ENCODE results near the gene C2CD2L. TPM values are rescaled to one million over a fixed set of nuclear protein-coding genes. Genes with fewer than 3 reads are reported as not detected.
"Not testable (repeated sequence)": the region's sequence is repeated elsewhere in the genome, so short reads cannot be mapped to it uniquely, and the experiment has no call there.

C2CD2L gene
- 100 to 1,000 TPM in 1 of 4 donors, 10 to 100 TPM in 3; 13.2 to 107 (median 81.8) TPM for total RNA-seq

DNA sequence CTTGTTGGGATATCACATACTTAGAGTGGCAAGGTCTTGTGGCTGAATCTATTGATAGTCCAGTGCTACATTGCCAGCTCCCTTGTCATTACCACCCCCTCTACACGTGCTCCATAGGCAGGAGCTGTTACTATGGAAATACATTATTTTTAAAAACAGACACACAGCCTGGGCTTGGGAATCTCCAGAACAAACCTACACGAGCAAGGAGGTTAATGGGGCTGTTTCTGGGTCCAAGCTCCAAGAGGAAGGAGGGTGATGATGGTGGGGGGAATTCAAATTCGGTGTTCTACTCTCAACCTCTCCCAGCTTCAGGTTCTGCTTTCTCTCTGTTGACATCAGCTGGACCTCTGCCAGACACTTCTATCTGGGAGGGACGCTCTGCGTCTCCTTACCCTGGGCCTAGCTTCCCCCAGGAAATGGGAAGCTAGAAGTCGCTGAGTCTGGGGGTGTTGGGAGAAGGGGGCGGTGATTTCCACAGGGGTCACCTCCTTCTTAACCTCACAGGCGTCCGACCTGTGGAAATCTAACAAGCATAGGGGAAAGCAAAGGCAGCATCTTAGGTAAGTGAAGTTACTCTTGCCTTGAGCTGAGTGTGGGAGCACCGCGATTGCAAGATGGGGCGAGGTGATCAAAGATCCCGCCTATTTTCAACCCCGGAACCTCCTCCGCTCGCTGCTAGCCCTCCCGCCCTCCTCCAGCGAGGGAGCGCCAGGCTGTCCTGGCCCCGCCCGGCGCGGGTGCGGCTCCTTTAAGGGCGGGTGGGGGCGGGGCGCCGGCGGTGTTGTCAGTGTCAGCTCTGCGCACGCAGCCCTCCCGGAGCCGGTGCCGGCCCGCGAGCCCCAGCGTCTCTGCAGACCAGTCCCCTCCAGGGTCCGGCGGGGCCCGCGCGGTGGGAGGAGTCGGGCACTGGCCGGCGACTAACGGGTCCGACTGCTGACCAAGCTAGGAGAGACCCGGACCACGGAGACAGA, at the start of gene C2CD2L:
Gene C2CD2L (plus strand): TSS at position 781 of the 974 bp plus-strand sequence. CDS start 398 bp downstream, outside the sequence.
- Histone ChIP-seq H3K27ac (peak within 1 kb of the TSS; percentile 85 to 91 (median 88)), H3K4me1 (peaks cover 5 to 45% (median 10%) of the 10 kb centered on the region in 4 donors), H3K36me3 (peaks cover 0 to 18% (median 0%) of the 10 kb centered on the region in 3 donors), H3K4me3 (peak within 1 kb of the TSS; percentile 81 to 96 (median 86)), H3K27me3 (no peaks in the 10 kb centered on the region), H3K9me3 (no peaks in the 10 kb centered on the region)
- peak; percentile 91 to 97 (median 96) for DNase-seq
- TF ChIP-seq POLR2A (IDR thresholded peaks at IDR 0.05) (peak; percentile 59 to 77), CTCF (IDR thresholded peaks at IDR 0.05) (no peak)

GRCh38 chr11:119059128-119059527, 48.0 kb upstream of the C2CD2L start:
- H3K4me3 ChIP-seq, H3K27ac ChIP-seq, H3K27me3 ChIP-seq, DNase-seq, H3K9me3 ChIP-seq: not testable (repeated sequence)
- peaks cover 0 to 23% (median 9%) of the 10 kb centered on the region in 4 donors for H3K4me1 ChIP-seq
- H3K36me3 ChIP-seq, result peaks cover 0 to 13% (median 0%) of the 10 kb centered on the region in 3 donors

- TF ChIP-seq POLR2A (IDR thresholded peaks at IDR 0.05) (no peak), CTCF (IDR thresholded peaks at IDR 0.05) (no peak)
- H3K4me3 ChIP-seq, result no peak overlapping the region
- no peak for DNase-seq
- H3K36me3 ChIP-seq, result no peaks in the 10 kb centered on the region
- H3K27me3 ChIP-seq, result no peaks in the 10 kb centered on the region
- H3K9me3 ChIP-seq, result no peaks in the 10 kb centered on the region
- H3K27ac ChIP-seq, result no peak overlapping the region
- H3K4me1 ChIP-seq, result peaks cover 0 to 15% (median 8%) of the 10 kb centered on the region in 4 donors
These were observed 45.9 kb upstream of the C2CD2L start for GRCh38 chr11:119061256-119061655.

GRCh38 chr11:119062779-119063178, 44.4 kb upstream of the C2CD2L start:
- Histone ChIP-seq H3K36me3 (no peaks in the 10 kb centered on the region), H3K4me3 (no peak overlapping the region), H3K9me3 (no peaks in the 10 kb centered on the region), H3K27ac (no peak overlapping the region), H3K4me1 (peaks cover 0 to 20% (median 13%) of the 10 kb centered on the region in 4 donors), H3K27me3 (no peaks in the 10 kb centered on the region)
- DNase-seq, result no peak
- no peak for TF ChIP-seq CTCF (IDR thresholded peaks at IDR 0.05)
- TF ChIP-seq POLR2A (IDR thresholded peaks at IDR 0.05), result no peak

DNA sequence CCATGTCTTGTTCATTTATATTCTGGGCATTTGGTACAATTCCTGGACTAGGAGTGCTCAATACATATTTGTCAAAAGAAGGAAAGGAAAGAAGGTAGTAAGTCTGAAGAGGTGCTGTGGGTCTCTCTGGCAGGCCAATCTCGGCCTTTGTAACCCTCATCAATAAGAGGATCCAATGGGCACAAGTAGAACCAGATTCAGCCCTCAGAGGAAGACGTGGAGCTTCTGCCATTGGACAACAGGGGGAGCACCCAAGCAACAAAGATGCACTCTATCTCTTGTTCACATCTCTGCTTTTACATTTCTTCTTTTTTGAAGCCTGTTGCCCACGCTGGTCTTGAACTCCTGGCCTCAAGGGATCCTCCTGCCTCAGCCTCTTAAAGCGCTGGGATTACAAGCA, 41.8 kb upstream of the C2CD2L start:
- Histone ChIP-seq H3K4me1 (peaks cover 0 to 32% (median 11%) of the 10 kb centered on the region in 4 donors), H3K27me3 (no peaks in the 10 kb centered on the region), H3K9me3 (no peaks in the 10 kb centered on the region), H3K36me3 (peaks cover 0 to 5% (median 0%) of the 10 kb centered on the region in 3 donors), H3K27ac (no peak overlapping the region), H3K4me3 (no peak overlapping the region)
- DNase-seq, result peak in 1 of 3 donors; percentile 61
- TF ChIP-seq CTCF (IDR thresholded peaks at IDR 0.05), result peak; percentile 5 to 55 (median 36)
- no peak for TF ChIP-seq POLR2A (IDR thresholded peaks at IDR 0.05)
